Activated CD4-positive, alpha-beta T cell treated with anti-CD3 and anti-CD28 coated beads for 36 hours (primary cell): ENCODE results near the gene ENO1. TPM values are rescaled to one million over a fixed set of nuclear protein-coding genes. Genes with fewer than 3 reads are reported as not detected.
"Not testable (repeated sequence)": the region's sequence is repeated elsewhere in the genome, so short reads cannot be mapped to it uniquely, and the experiment has no call there.

Source experiments
- ATAC-seq: fragments of 200-7000 bp; cut with Tn5 transposase; one replicate; pipeline ENCODE4 v1.10.0; 2021; ENCODE audit warnings: mild to moderate bottlenecking, moderate library complexity
- CTCF ChIA-PET: fragments of 350-600 bp; sonication (Branson Sonifier 250); formaldehyde crosslinking; loops from one replicate; lab custom pipeline; 2021; ENCODE audit warnings: antibody characterized with exemption; lab: Charles Lee
- POLR2A ChIA-PET: fragments of 350-600 bp; sonication (Branson Sonifier 250); formaldehyde crosslinking; loops from one replicate; lab custom pipeline; 2021; ENCODE audit warnings: antibody characterized with exemption, inconsistent platforms; lab: Charles Lee
- DNase-seq: peaks from one replicate; pipeline ENCODE4 v3.0.0-alpha.2; 2020
- H3K27ac Mint-ChIP-seq: one replicate; pipeline ENCODE4 v1.8.0; 2021; ENCODE audit warnings: mixed read lengths
- H3K27me3 Mint-ChIP-seq: one replicate; pipeline ENCODE4 v1.8.0; 2021; ENCODE audit warnings: mixed read lengths
- H3K36me3 Mint-ChIP-seq: one replicate; pipeline ENCODE4 v1.8.0; 2021; ENCODE audit warnings: low read depth, mixed read lengths
- H3K4me1 Mint-ChIP-seq: one replicate; pipeline ENCODE4 v1.8.0; 2021; ENCODE audit warnings: mixed read lengths
- H3K4me3 Mint-ChIP-seq: one replicate; pipeline ENCODE4 v1.8.0; 2021; ENCODE audit warnings: mild to moderate bottlenecking, moderate library complexity, mixed read lengths
- H3K9me3 Mint-ChIP-seq: one replicate; pipeline ENCODE4 v1.8.0; 2021; ENCODE audit warnings: low read depth, mixed read lengths
- intact Hi-C, 2 experiments: fragments of 100-400 bp; cut with DNase I in 1 of 2; cut with micrococcal nuclease in 1 of 2; formaldehyde crosslinking; loops; one replicate each; pipeline versions ENCODE4 v1.14.2 to v1.15.1; 2022 to 2024; cut with DNase I, micrococcal nuclease
- total RNA-seq, 2 experiments: library from RNA; stranded (reverse); gene quantifications; one replicate each; pipeline ENCODE4 v1.2.3, GENCODE V29; 2021

Gene ENO1
- total RNA-seq, 2 experiments from 2014 or later = 2,573 to 3,583 TPM

DNA sequence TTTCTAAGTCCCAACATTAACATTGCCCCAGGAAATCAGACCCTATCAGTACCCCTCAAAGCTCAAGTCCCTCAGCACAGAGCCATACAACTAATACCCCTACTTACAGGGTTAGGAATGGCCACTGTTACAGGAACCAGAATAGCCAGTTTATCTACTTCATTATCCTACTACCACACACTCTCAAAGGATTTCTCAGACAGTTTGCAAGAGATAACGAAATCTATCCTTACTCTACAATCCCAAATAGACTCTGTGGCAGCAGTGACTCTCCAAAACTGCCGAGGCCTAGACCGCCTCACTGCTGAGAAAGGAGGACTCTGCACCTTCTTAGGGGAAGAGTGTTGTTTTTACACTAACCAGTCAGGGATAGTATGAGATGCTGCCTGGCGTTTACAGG, 19.0 kb upstream of the ENO1 start:
- peaks cover 41% of the 10 kb centered on the region for H3K4me1 Mint-ChIP-seq
- POLR2A ChIA-PET = interaction anchor here (0.6 kb wide), 1 partner anchor 239 kb away, joined by 4 read pairs; no protein-coding TSS in a partner anchor
- H3K27me3 Mint-ChIP-seq, CTCF ChIA-PET, H3K27ac Mint-ChIP-seq, H3K4me3 Mint-ChIP-seq, intact Hi-C loops, H3K9me3 Mint-ChIP-seq, DNase-seq, ATAC-seq: not testable (repeated sequence)
- peaks cover 14% of the 10 kb centered on the region for H3K36me3 Mint-ChIP-seq

DNA sequence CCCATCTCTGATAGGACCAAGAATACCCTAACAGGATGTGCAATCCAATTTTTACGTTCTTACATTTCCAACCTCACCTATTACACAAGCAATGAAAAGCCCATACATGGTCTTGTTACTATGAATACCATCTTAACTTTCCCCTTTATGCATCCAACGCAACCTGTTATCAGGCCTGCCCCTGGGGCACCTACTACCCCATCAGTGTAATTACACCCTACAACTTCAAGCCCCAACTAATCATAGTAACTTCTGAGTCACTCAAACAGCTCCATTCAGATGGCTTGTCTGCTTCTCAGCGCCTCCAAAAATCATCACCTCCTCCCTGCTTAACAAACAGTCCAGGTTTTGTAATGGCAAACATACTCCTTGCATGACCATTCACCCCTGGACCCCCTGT, 18.3 kb upstream of the ENO1 start:
- ChIA-PET CTCF (interaction anchor here (1.3 kb wide), 1 partner anchor 18 kb away, joined by 4 read pairs; no protein-coding TSS in a partner anchor), POLR2A (interaction anchor here (0.6 kb wide), 1 partner anchor 238 kb away, joined by 4 read pairs; no protein-coding TSS in a partner anchor)
- intact Hi-C loops, H3K4me3 Mint-ChIP-seq, H3K27ac Mint-ChIP-seq, DNase-seq, ATAC-seq, H3K27me3 Mint-ChIP-seq, H3K9me3 Mint-ChIP-seq: not testable (repeated sequence)
- Mint-ChIP-seq H3K36me3 (peaks cover 14% of the 10 kb centered on the region), H3K4me1 (peaks cover 37% of the 10 kb centered on the region)

GRCh38 chr1:8892026-8892425, 13.5 kb upstream of the ENO1 start:
- H3K4me3 Mint-ChIP-seq = no peak overlapping the region
- DNase-seq (no peak), ATAC-seq (no peak)
- H3K9me3 Mint-ChIP-seq = no peaks in the 10 kb centered on the region
- POLR2A ChIA-PET = no interaction called here
- H3K27me3 Mint-ChIP-seq = no peaks in the 10 kb centered on the region
- no peak overlapping the region for H3K27ac Mint-ChIP-seq
- CTCF ChIA-PET = interaction anchor here (1.3 kb wide), 1 partner anchor 12 kb away, joined by 5 read pairs; no protein-coding TSS in a partner anchor
- peaks cover 5% of the 10 kb centered on the region for H3K4me1 Mint-ChIP-seq
- H3K36me3 Mint-ChIP-seq = no peaks in the 10 kb centered on the region
- intact Hi-C loops = no loop called here

GRCh38 chr1:8891401-8891800, 12.9 kb upstream of the ENO1 start:
- H3K4me3 Mint-ChIP-seq = no peak overlapping the region
- no peaks in the 10 kb centered on the region for H3K36me3 Mint-ChIP-seq
- H3K4me1 Mint-ChIP-seq = peaks cover 5% of the 10 kb centered on the region
- ATAC-seq (no peak), DNase-seq (no peak)
- ChIA-PET CTCF (interaction anchor here (1.3 kb wide), 1 partner anchor 11 kb away, joined by 5 read pairs; no protein-coding TSS in a partner anchor), POLR2A (interaction anchor here (0.6 kb wide), 1 partner anchor 26 kb away, joined by 3 read pairs; no protein-coding TSS in a partner anchor)
- no peaks in the 10 kb centered on the region for H3K9me3 Mint-ChIP-seq
- H3K27me3 Mint-ChIP-seq = no peaks in the 10 kb centered on the region
- intact Hi-C loops = no loop called here
- no peak overlapping the region for H3K27ac Mint-ChIP-seq

DNA sequence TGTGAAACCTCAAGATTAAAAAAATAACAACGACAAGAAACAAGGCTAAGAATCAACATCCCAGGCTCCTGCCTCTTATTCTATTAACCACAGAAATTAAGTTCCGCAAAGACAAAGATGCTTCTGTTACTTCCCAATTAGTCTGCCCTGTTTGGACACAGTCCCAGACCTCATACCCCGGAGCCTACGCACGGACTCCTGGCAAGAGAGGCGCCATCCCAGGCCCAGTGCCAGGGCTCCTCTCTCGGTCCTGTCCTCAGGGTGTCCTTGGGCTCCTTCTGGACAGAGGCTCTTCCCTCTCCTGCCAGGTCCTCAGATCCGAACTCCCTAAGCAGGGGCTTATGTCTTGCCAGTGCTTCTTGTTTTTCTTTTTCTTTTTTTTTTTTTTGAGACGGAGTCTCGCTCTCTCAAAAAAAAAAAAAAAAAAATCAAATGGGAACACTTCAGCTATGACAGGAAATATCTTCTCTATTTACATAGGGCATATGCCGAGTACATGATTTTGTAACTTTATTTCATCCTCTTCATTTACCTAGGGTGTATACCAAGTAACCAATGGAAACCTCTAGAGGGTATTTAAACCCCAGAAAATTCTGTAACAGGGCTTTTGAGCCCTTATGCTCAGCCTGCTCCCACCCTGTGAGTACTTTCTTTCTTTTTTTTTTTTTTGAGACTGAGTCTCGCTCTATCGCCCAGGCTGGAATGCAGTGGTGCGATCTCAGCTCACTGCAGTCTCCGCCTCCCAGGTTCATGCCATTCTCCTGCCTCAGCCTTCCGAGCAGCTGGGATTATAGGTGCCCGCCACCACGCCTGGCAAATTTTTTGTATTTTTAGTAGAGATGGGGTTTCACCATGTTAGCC, 11.7 kb upstream of the ENO1 start:
- H3K36me3 Mint-ChIP-seq = no peaks in the 10 kb centered on the region
- no peak for DNase-seq
- H3K9me3 Mint-ChIP-seq = no peaks in the 10 kb centered on the region
- no peak for ATAC-seq
- H3K27me3 Mint-ChIP-seq = no peaks in the 10 kb centered on the region
- no peak overlapping the region for H3K27ac Mint-ChIP-seq
- intact Hi-C loops = no loop called here
- POLR2A ChIA-PET = no interaction called here
- CTCF ChIA-PET = no interaction called here
- peaks cover 5% of the 10 kb centered on the region for H3K4me1 Mint-ChIP-seq
- no peak overlapping the region for H3K4me3 Mint-ChIP-seq

DNA sequence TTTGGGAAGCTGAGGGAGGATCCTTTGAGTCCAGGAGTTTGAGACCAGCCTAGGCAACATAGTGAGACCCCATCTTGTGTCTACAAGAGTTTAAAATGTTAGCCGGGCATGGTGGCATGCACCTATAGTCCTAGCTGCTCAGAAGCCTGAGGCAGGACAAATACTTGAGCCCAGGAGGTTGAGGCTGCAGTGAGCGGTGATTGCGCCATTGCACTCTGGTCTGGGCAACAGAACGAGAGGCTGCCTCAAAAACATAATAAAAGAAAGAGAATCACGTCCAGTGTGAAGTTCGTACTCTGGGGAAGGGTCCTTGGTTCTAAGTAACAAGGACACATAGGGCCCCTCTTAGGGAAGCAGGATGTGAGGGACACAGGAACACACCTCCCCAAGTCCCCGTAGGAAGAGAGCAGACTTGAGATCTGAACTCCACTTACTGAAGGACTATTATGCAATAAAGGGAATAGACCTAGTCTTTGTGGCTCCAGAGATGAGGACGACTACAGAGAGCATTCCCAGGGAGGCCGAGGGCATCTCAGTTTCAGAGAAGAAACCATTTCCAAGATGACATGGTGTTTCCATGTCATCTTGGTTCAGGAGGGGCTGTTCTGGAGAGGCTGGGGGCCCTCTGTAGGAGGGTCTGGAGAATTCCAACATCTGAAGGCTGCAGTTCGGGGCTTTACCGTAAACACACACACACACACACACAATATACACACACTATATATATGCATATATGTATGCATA, 10.8 kb upstream of the ENO1 start:
- H3K36me3 Mint-ChIP-seq = no peaks in the 10 kb centered on the region
- peaks cover 4% of the 10 kb centered on the region for H3K4me1 Mint-ChIP-seq
- ATAC-seq (no peak), DNase-seq (no peak)
- ChIA-PET CTCF (no interaction called here), POLR2A (no interaction called here)
- no peaks in the 10 kb centered on the region for H3K27me3 Mint-ChIP-seq
- no peak overlapping the region for H3K4me3 Mint-ChIP-seq
- H3K27ac Mint-ChIP-seq = no peak overlapping the region
- intact Hi-C loops = no loop called here
- no peaks in the 10 kb centered on the region for H3K9me3 Mint-ChIP-seq

DNA sequence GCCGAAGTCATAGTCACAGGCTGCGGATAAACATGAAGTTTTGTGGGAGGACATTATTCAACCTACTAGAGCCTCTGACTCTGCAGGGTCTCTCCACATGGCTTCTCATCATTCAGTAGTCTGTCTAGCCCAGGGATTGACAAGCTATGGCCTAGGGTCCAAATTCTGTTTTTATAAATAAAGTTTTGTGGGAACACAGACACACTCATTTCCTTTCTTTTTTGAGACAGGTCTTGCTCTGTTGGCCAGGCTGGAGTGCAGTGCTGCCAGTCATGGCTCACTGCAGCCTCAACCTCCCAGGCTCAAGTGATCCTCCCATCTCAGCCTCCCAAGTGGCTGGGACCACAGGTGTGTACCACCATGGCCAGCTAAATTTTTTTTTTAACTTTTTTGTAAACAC, 8.1 kb upstream of the ENO1 start:
- Mint-ChIP-seq H3K9me3 (no peaks in the 10 kb centered on the region), H3K36me3 (no peaks in the 10 kb centered on the region), H3K27ac (no peak overlapping the region), H3K4me3 (no peak overlapping the region), H3K4me1 (no peaks in the 10 kb centered on the region), H3K27me3 (no peaks in the 10 kb centered on the region)
- ChIA-PET CTCF (interaction anchor here (0.6 kb wide), 1 partner anchor 129 kb away, joined by 4 read pairs; no protein-coding TSS in a partner anchor), POLR2A (interaction anchor here (0.6 kb wide), 2 partner anchors 11 to 15 kb away, joined by 3 to 8 read pairs; no protein-coding TSS in a partner anchor)
- intact Hi-C loops = no loop called here
- no peak for ATAC-seq
- DNase-seq = no peak

- intact Hi-C loops, H3K9me3 Mint-ChIP-seq, H3K27me3 Mint-ChIP-seq, H3K4me1 Mint-ChIP-seq, H3K4me3 Mint-ChIP-seq, DNase-seq, ATAC-seq, H3K36me3 Mint-ChIP-seq: not testable (repeated sequence)
- ChIA-PET POLR2A (interaction anchor here (0.6 kb wide), 1 partner anchor 11 kb away, joined by 8 read pairs; no protein-coding TSS in a partner anchor), CTCF (interaction anchor here (0.6 kb wide), 1 partner anchor 129 kb away, joined by 4 read pairs; no protein-coding TSS in a partner anchor)
- H3K27ac Mint-ChIP-seq = peak overlapping the region; percentile 7
Observed at GRCh38 chr1:8886031-8886524, 7.6 kb upstream of the ENO1 start.

GRCh38 chr1:8884105-8884504, 5.6 kb upstream of the ENO1 start:
- CTCF ChIA-PET, ATAC-seq, H3K27ac Mint-ChIP-seq, DNase-seq, H3K36me3 Mint-ChIP-seq, H3K4me3 Mint-ChIP-seq, POLR2A ChIA-PET, H3K9me3 Mint-ChIP-seq, intact Hi-C loops, H3K27me3 Mint-ChIP-seq: not testable (repeated sequence)
- H3K4me1 Mint-ChIP-seq = peaks cover 14% of the 10 kb centered on the region

DNA sequence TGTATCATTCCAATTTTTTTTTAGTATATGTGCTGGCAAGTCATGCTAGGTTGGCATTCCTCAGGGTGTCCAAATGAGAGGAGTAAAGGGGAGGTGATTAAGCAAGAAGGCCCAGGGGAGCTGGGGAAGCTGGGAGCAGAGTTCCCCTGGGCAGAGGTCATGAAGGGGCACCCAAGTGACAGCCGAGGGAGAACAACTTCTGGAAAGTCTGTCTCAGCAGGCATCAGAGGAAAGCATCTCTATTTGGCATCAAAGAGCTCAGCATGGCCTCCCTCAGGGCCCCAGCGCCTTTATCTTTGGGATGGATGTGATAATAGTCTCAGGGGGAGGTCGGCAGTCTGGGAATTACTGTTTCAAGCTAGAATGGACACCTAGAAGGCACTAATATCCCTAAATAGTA, 5.0 kb upstream of the ENO1 start:
- no peak for ATAC-seq
- Mint-ChIP-seq H3K36me3 (peaks cover 11% of the 10 kb centered on the region), H3K4me3 (no peak overlapping the region), H3K9me3 (no peaks in the 10 kb centered on the region), H3K27me3 (no peaks in the 10 kb centered on the region), H3K27ac (no peak overlapping the region), H3K4me1 (peaks cover 14% of the 10 kb centered on the region)
- intact Hi-C loops = no loop called here
- POLR2A ChIA-PET = no interaction called here
- no peak for DNase-seq
- CTCF ChIA-PET = no interaction called here
